NCI-H446 treated with DMSO at 0.1 percent for 48 hours (cell line): ENCODE measurements around the gene SEMA5B.

ENCODE experiments used
- DNase-seq: peaks from one replicate; lab custom pipeline; 2025; lab: John Stamatoyannopoulos, UW

Gene SEMA5B

DNA sequence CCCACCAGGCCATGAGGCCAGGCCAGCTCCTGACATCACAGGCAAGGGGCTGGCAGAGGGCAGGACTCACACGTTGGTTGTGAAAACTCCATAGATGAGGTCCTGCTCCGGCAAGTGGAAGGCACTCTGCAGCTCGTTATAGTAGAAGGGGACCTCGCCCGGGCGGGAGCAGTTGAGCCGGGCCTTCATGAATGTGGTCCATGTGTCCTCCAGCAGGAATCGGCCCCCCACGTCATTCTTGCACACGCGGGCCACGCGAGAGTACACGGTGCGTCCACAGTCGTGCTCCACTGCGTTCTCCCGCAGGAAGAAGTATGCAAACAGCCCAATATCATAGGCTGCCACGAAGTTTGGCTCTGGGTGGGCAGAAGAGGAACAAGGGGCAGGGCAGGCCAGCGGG is 101.2 kb downstream of the SEMA5B start:
- no peak for DNase-seq

DNA sequence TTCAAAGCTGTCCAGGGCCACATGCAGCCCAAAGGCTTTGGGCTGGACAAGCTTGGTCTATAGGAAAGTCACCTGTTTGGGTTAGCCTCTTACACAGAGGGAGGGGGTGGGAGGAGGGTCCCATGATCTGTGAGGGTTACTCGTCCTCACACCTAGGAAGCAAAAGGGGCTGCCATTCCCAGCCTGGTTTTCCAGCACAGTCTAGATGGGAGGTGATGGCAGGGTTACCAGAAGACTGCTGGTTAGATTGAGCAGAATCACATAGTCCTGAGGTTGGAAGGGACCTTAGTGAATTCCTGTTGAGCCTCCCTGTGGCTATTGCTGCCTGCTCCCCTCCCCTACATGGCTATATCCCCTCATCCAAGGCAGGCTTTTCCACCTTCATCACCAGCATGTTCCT is 101.8 kb downstream of the SEMA5B start:
- no peak for DNase-seq

DNA sequence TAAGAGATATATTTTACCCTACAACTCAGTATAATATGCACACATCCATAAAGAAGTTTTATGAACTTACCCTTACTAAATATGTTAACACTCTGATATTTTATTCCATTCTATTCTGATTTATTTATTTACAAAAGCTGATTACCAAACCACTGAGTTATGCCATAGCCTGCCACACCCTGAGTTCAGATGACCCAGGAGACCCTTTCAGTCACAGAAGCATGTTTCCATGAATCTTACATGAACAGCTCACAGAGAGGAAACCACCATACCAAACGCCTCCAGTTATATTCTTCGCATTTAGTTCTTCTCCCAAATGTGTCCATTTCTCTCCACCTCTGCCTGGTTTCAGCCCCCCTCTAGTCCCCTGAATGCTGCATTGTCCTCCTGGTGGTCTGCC is 103.5 kb downstream of the SEMA5B start:
- DNase-seq: no peak

DNA sequence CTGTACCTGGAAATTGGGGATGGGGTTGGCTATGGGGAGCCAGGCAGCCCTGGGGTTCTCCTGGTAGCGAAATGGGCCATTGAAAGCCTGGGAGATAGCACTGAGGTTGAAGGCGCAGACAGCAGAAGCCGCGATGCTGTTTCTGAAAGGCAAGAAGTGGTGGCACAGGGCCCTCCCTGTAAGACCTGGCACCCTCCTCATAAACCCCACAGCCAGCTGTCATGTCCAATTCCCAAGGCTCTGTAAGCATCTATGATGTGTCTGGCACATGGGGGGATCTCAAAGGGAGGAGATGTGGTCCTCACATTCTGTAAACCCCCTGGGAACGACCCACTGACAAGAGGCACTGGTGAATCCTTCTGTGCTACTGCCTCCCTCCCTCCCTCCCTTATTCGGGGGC is 104.0 kb downstream of the SEMA5B start:
- no peak for DNase-seq

- DNase-seq: no peak
Observed at GRCh38 chr3:122921791-122922651, 105.5 kb downstream of the SEMA5B start.

DNA sequence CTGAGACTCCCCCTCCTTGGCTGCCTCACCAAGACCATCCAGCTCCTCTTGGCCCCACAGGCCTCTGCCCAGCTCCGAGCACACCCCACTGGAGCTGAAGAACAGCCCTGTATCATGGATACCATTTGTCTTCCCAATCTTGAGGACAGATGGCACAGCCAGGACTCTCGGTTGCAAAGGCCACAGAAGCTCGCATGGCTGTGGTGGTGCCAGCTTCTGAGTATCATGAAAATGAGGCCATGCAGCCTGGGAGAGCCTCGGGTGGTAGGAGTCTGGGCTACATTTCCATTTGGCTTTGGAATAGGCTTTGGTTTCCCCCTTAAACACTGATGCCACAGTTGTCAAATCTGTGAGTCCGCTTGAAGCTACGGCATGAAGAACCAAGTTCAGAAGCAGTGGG is 106.6 kb downstream of the SEMA5B start:
- no peak for DNase-seq

DNA sequence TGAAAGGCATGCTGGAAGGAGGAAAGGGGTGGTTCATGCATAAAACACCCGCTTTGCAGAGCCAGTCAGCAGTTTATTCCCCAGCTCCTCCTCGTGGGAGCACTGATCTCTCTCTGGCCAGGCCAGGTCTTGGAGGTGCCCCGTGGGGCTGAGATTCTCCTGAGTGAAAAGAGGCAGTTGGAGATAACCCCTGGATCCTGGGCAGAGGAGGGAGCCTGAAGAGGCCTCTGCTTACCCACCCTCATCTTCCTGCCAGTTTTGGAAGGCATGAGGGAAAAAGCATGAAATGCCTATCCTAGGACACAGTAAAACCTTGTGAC is 108.3 kb downstream of the SEMA5B start:
- DNase-seq: no peak

GRCh38 chr3:122918576-122919290 is 108.8 kb downstream of the SEMA5B start:
- no peak for DNase-seq

GRCh38 chr3:122917412-122917811 is 110.2 kb downstream of the SEMA5B start:
- DNase-seq: no peak

DNA sequence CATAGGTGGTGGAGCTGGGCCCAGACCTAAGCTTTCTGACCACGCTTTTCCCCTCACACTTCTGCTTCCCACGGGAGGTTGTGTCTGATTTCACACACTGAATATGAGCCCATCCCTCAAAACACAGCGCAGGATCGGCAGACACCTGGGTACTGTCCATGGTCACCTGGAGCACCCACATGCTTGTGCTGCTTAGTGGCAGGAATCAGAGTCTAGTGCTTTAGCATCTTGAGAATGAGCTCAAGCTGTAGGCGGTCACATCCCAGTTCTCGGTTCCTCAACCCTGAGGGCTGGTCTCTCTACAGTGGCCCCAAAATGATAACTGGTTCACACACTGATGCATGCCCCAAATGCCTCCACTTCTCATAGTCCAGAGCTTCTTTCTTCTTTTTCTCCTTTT is 111.0 kb downstream of the SEMA5B start:
- DNase-seq: no peak

DNA sequence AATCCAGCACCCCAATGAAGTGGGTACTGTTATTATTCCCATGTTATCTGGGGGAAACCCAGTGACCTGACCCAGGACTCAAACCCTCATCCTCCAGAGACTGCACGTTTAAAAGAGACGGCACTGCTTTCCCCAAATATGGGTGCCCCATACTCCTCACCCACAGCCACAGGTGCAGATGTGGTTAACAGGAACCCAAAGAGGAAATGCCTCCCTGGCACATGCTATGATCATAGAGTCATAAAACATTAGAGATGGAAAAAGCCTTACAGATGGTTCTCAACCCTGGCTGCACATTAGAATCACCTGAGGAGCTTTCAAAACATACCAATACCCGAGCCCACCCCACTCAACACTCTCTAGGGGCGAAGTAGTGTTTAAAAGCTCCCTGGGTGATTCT is 111.5 kb downstream of the SEMA5B start:
- DNase-seq: no peak

GRCh38 chr3:122915300-122916055 is 112.1 kb downstream of the SEMA5B start:
- DNase-seq: no peak

DNA sequence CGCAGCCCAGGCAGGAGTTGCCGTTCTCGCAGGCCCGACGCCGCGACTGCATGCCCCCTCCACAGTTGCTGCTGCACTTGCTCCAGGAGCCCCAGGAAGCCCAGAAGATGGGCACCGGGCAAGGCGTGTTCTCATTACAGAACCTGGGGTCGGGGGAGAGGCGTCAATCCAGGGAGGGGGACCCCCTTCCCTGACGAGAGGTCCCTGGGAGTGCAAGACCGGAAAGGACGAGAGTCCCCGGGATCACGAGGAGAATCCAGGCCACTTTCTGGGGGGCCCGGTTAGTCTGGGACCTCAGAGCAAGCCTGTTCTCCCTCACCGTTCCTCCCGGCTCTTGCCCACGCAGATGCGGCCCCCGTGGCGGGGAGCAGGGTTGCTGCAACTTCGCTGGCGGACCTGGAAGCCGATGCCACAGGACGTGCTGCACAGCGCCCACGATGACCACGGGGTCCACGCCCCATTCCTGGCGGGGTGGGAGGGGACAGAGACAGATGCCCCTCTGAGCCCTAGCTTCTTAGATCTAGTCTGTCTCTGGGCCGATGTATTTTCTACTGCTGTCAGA is 113.9 kb downstream of the SEMA5B start:
- no peak for DNase-seq

DNA sequence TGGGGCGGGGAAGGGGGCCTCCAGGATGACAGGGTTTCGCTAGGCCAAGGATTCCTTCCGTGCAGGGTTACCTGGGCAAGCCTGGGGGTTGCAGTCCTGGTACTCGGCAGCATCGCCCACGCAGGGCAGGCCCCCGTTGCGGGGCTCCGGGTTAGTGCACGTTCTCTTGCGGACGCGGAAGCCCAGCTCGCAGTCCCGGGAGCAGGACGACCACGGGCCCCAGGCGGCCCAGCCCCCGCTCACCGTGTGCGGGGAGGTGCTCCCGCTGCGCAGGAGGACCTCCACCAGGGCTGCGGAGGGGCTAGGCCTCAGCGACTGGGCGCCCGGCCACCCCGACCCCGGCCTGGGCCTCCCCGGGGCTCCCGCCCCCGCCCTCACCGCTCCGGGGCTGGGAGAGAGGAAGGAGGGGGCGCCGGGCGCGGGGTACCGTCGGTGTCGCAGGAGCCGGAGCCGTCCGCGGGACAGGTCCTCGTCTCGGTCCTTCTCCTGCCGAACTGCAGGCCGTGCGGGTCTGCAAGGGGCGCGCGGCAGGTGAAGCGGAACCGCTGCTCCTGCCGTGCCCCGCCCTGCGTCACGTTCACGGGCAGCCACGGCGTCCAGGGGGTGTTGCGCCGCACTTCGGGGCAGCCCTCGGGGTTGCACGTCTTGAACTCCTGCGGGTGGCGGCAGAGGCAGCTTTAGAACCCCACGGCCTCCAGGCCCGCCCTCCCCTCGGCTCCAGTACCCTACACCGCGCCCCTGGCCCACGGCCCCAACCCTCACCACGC is 114.6 kb downstream of the SEMA5B start:
- DNase-seq: no peak

DNA sequence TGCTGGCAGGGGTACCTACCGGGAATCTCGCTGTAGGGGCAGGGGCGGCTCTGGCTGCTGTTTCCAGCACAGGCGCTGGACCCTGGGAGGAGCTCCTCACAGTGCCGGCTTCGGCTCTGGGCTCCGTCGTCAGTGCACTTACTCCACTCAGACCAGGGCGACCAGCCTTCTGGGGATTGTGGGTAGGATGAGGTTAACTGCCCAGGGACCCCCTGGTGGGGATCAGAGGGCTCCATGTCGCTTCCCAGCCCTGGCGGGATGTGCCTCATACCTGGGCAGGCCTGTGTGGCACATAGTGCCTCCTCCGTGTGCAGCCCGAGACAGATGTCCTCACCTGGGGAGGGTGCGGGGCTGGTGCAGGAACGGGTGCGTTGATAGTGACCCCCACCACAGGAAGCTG is 115.7 kb downstream of the SEMA5B start:
- no peak for DNase-seq

DNA sequence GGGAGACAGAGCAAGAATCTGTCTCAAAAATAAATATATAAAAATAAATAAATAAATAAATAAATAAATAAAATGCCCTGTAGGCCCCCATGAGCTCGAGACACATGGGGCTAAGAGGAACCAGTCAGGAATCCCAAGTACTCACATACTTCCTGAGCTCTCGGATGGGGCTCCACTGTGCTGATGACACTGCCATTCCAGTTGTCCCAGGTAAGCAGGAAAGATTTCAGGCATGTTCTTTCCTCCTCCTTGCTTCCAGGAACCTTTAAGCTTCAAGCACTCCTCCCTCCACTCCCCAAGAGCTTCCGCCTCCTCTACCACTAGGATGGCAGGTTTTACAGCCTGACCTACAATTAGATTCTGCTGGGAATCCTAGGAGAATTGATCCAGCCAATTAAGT is 119.3 kb downstream of the SEMA5B start:
- DNase-seq: no peak

GRCh38 chr3:122907471-122907870 is 120.1 kb downstream of the SEMA5B start:
- DNase-seq: no peak

- DNase-seq: no peak
Observed at GRCh38 chr3:122903171-122903570, 124.4 kb downstream of the SEMA5B start.

DNA sequence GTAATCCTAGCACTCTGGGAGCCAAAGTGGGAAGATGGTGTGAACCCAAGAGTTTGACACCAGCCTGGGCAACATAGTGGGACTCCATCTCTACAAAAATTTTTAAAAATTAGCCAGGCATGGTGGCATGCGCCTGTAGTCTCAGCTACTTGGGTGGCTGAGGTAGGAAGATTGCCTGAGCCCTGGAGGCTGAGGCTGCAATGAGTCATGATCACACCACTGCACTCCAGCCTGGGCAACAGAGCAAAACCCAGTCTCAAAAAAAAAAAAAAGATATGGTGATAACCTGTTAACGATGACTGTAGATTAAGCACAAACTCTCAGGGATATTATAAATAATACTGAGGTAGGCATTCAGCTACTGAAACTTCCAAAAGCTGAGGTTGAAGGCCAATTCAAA is 125.2 kb downstream of the SEMA5B start:
- no peak for DNase-seq

- DNase-seq: no peak
Observed at GRCh38 chr3:122898298-122898697, 129.3 kb downstream of the SEMA5B start.

DNA sequence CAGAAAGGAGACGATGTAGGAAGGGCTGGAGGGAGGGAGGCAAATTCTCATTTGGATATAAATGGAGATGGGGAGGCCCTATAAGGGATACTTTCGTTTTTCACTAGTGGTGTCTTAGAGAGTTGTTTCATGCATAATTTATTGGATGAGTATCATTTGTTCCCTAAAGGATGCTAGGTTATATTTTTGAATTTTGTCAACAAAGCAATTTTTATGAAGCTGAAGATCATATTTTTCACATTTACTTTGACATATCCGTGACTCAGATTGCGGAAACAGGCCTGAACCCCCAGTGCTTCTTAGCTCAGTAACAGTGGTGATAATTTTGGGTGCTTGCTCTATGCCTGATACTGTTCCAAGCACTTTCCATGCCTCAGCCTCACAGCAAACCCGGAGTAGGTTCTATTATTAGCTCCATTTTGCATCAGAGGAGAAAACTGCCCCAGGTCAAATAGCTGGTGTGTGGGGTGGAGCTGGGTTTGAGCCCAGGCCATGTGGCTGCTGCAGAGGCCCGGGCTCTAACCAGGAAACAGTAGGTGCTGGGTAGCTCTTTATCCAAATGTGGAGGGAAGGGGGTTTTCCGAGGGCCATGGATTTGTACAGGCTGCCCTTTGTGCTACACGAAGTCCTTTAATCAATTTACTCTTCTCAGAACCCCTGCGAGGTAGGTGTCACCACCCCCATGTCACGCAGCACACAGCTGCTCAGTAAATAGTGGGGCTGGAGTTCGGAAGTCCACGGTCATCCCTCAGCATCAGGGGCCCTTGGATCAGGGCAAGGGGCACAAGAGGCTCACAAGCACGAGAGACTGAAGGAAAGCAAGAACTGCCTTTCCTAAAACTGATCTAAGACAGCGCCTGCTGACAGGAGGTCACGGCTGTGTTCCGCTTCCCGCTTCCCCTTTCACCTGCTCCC is 133.6 kb downstream of the SEMA5B start:
- no peak for DNase-seq
